CD14-positive monocyte (primary cell): ENCODE results near the gene OTUD7B. TPM values are rescaled to one million over a fixed set of nuclear protein-coding genes. Genes with fewer than 3 reads are reported as not detected.

Experiments used
- DNase-seq, 3 donors: peaks; one replicate each; pipeline ENCODE4 v3.0.0-alpha.2; 2011 to 2022
- H2AFZ ChIP-seq: 2 replicates; pipeline ENCODE4 v1.6.0; 2012; ENCODE audit warnings: mild to moderate bottlenecking, low read depth, low read length, inconsistent platforms; ENCODE audit not compliant: insufficient read depth, poor library complexity, severe bottlenecking
- H3K27ac ChIP-seq, 2 donors: 1 replicate in 1 of 2; 2 replicates in 1 of 2; pipeline ENCODE4 v1.5.1; 2012 to 2013; ENCODE audit warnings: low read length in 2 of 2, control low read depth in 1 of 2, inconsistent platforms in 1 of 2, low read depth in 1 of 2, mild to moderate bottlenecking in 1 of 2
- H3K27me3 ChIP-seq, 2 donors: one replicate each; pipeline versions ENCODE4 v1.6.0 to v1.6.1; 2011 to 2013; ENCODE audit warnings: low read length in 2 of 2; ENCODE audit not compliant: control insufficient read depth in 2 of 2, insufficient read depth in 2 of 2
- H3K36me3 ChIP-seq, 2 donors: replicated peaks in 1 of 2; 1 replicate in 1 of 2; 2 replicates in 1 of 2; pipeline versions ENCODE4 v1.5.1 to v1.6.1; 2012 to 2013; ENCODE audit warnings: low read length in 2 of 2, control low read depth in 1 of 2, inconsistent platforms in 1 of 2, mild to moderate bottlenecking in 1 of 2; ENCODE audit not compliant: insufficient read depth in 2 of 2, control insufficient read depth in 1 of 2
- H3K4me1 ChIP-seq, 2 donors: 1 replicate in 1 of 2; 2 replicates in 1 of 2; pipeline versions ENCODE4 v1.5.1 to v1.6.1; 2012 to 2013; ENCODE audit warnings: low read length in 2 of 2, control low read depth in 1 of 2, inconsistent platforms in 1 of 2, mild to moderate bottlenecking in 1 of 2, moderate library complexity in 1 of 2; ENCODE audit not compliant: insufficient read depth in 2 of 2, control insufficient read depth in 1 of 2
- H3K4me2 ChIP-seq: replicated peaks from 2 replicates; pipeline ENCODE3; 2012; ENCODE audit warnings: low read length, moderate library complexity, mild to moderate bottlenecking; ENCODE audit not compliant: poor library complexity, severe bottlenecking; ENCODE audit errors: extremely low read depth
- H3K4me3 ChIP-seq, 3 experiments: fragments of 200-600 bp in 1 of 3; sonication (generic) in 1 of 3; replicated peaks in 1 of 3; 1 replicate in 2 of 3; 2 replicates in 1 of 3; pipeline ENCODE4 v1.5.1; 2011 to 2013; ENCODE audit warnings: low read length in 3 of 3, mild to moderate bottlenecking in 3 of 3, control low read depth in 2 of 3, low read depth in 2 of 3, inconsistent platforms in 1 of 3, moderate library complexity in 1 of 3
- H3K79me2 ChIP-seq: 2 replicates; pipeline ENCODE4 v1.6.0; 2012; ENCODE audit warnings: mild to moderate bottlenecking, control low read depth, inconsistent platforms, low read length, moderate library complexity; ENCODE audit not compliant: insufficient read depth
- H3K9ac ChIP-seq: 2 replicates; pipeline ENCODE4 v1.6.0; 2017; ENCODE audit warnings: low read length, mild to moderate bottlenecking; ENCODE audit not compliant: insufficient read depth, poor library complexity, severe bottlenecking
- H3K9me3 ChIP-seq, 2 donors: replicated peaks in 1 of 2; 1 replicate in 1 of 2; 2 replicates in 1 of 2; pipeline versions ENCODE4 v1.5.1 to v1.6.1; 2012 to 2013; ENCODE audit warnings: low read length in 2 of 2, control low read depth in 1 of 2; ENCODE audit not compliant: control insufficient read depth in 1 of 2, insufficient read depth in 1 of 2
- H4K20me1 ChIP-seq: 2 replicates; pipeline ENCODE4 v1.6.0; 2012; ENCODE audit warnings: mild to moderate bottlenecking, low read length, control low read depth, moderate library complexity; ENCODE audit not compliant: insufficient read depth
- H3K27ac Mint-ChIP-seq, 7 donors: one replicate each; pipeline ENCODE4 v1.8.0; 2020; ENCODE audit warnings: mild to moderate bottlenecking in 7 of 7, mixed read lengths in 7 of 7, moderate library complexity in 6 of 7, inconsistent platforms in 2 of 7
- H3K27me3 Mint-ChIP-seq, 3 donors: one replicate each; pipeline ENCODE4 v1.8.0; 2021 to 2022; ENCODE audit warnings: low read depth in 3 of 3, mild to moderate bottlenecking in 3 of 3, mixed read lengths in 3 of 3, moderate library complexity in 3 of 3, inconsistent platforms in 1 of 3
- H3K36me3 Mint-ChIP-seq, 2 donors: one replicate each; pipeline ENCODE4 v1.8.0; 2020; ENCODE audit warnings: mixed read lengths in 2 of 2, inconsistent platforms in 1 of 2, mild to moderate bottlenecking in 1 of 2
- H3K4me1 Mint-ChIP-seq: one replicate; pipeline ENCODE4 v1.8.0; 2020; ENCODE audit warnings: mild to moderate bottlenecking, mixed read lengths
- H3K4me3 Mint-ChIP-seq, 2 donors: one replicate each; pipeline ENCODE4 v1.8.0; 2020; ENCODE audit warnings: mild to moderate bottlenecking in 2 of 2, mixed read lengths in 2 of 2, moderate library complexity in 1 of 2
- H3K9me3 Mint-ChIP-seq, 7 donors: one replicate each; pipeline ENCODE4 v1.8.0; 2020 to 2022; ENCODE audit warnings: mixed read lengths in 7 of 7, mild to moderate bottlenecking in 6 of 7, moderate library complexity in 6 of 7, inconsistent platforms in 2 of 7
- WGBS: methylation state at CpG from one replicate; pipeline ENCODE4 v1.1.5; 2013; ENCODE audit warnings: missing lambda C conversion rate; ENCODE audit not compliant: insufficient coverage; 5-methylcytosine and 5-hydroxymethylcytosine counted together
- intact Hi-C, 2 donors: fragments of 100-400 bp; cut with micrococcal nuclease; formaldehyde crosslinking; loops; one replicate each; pipeline versions ENCODE4 v1.15.0 to v1.15.1; 2023
- polyA plus RNA-seq, 3 donors: library from polyadenylated mRNA; depleted of rRNA in 1 of 3; unstranded in 2 of 3; stranded (reverse) in 1 of 3; fragments of 300-500 nt in 2 of 3; fragments of >200 nt in 1 of 3; fragmentation: Illumina TruSeq in 2 of 3; gene quantifications; 1 replicate in 2 of 3; 2 replicates in 1 of 3; pipeline ENCODE4 v1.2.3, GENCODE V29; 2012 to 2021
- TF ChIP-seq, protein P1 (sequence below): fragments of 200-600 bp; IDR thresholded peaks from one replicate; pipeline ENCODE4 v1.8.0; 2022; ENCODE audit warnings: antibody characterized with exemption, mild to moderate bottlenecking

OTUD7B gene
- polyA plus RNA-seq, 3 donors = 0.03 TPM; not detected in 2

DNA sequence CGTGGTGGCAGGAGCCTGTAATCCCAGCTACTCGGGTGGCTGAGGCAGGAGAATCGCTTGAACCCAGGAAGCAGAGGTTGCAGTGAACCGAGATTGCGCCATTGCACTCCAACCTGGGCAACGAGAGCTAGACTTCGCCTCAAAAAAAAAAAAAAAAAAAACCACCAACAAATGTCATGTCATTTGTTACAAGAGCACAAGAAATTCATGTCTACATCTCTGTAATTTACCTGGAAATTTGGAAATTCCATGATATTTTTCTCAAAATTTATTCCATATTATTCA, 40.5 kb upstream of the OTUD7B start:
- no peak overlapping the region for H3K27ac Mint-ChIP-seq
- H3K4me2 ChIP-seq = no peak overlapping the region
- peaks cover 2 to 29% of the 10 kb centered on the region in 2 donors for H3K27me3 ChIP-seq
- TF ChIP-seq, protein P1, sequence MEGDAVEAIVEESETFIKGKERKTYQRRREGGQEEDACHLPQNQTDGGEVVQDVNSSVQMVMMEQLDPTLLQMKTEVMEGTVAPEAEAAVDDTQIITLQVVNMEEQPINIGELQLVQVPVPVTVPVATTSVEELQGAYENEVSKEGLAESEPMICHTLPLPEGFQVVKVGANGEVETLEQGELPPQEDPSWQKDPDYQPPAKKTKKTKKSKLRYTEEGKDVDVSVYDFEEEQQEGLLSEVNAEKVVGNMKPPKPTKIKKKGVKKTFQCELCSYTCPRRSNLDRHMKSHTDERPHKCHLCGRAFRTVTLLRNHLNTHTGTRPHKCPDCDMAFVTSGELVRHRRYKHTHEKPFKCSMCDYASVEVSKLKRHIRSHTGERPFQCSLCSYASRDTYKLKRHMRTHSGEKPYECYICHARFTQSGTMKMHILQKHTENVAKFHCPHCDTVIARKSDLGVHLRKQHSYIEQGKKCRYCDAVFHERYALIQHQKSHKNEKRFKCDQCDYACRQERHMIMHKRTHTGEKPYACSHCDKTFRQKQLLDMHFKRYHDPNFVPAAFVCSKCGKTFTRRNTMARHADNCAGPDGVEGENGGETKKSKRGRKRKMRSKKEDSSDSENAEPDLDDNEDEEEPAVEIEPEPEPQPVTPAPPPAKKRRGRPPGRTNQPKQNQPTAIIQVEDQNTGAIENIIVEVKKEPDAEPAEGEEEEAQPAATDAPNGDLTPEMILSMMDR = no peak
- no peak for DNase-seq
- H3K36me3 Mint-ChIP-seq = no peaks in the 10 kb centered on the region
- H3K9me3 ChIP-seq = no peaks in the 10 kb centered on the region
- no peak overlapping the region for H3K27ac ChIP-seq
- no peaks in the 10 kb centered on the region for H4K20me1 ChIP-seq
- intact Hi-C loops = loop anchor here in 1 of 2 donors (10.0 kb wide), 1 partner anchor 156 kb away; the partner anchor contains the start of gene BOLA1
- peaks cover 37% of the 10 kb centered on the region for H3K4me1 Mint-ChIP-seq
- no peak overlapping the region for H3K4me3 ChIP-seq
- H2AFZ ChIP-seq = no peak overlapping the region
- H3K79me2 ChIP-seq = no peaks in the 10 kb centered on the region
- peaks cover 29 to 30% of the 10 kb centered on the region in 2 donors for H3K4me1 ChIP-seq
- peaks cover 19 to 34% (median 20%) of the 10 kb centered on the region in 3 donors for H3K27me3 Mint-ChIP-seq
- no peak overlapping the region for H3K9ac ChIP-seq
- no peaks in the 10 kb centered on the region for H3K9me3 Mint-ChIP-seq
- H3K36me3 ChIP-seq = no peaks in the 10 kb centered on the region
- H3K4me3 Mint-ChIP-seq = no peak overlapping the region
- WGBS = 14% methylated on average over 7 of the region's 7 CpGs

DNA sequence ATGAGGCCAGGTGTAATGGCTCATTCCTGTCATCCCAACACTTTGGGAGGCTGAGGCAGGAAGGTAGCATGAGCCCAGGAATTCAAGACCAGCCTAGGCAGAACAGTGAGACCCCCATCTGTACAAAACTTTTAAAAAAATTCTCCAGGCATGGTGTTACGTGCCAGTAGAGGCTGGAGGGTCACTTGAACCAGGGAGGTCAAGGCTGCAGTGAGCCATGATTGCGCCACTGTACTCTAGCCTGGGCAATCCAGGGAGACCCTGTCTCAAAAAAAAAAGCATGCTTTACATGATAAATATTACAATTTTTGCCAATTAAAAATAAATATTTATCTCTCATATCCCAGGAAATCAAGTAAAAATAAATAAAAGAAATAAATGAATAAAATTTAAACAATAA, 39.4 kb upstream of the OTUD7B start:
- no peak overlapping the region for H3K4me3 ChIP-seq
- no peak overlapping the region for H3K4me2 ChIP-seq
- no peak overlapping the region for H2AFZ ChIP-seq
- Mint-ChIP-seq H3K4me1 (peaks cover 31% of the 10 kb centered on the region), H3K27me3 (peaks cover 24 to 37% (median 25%) of the 10 kb centered on the region in 3 donors), H3K36me3 (no peaks in the 10 kb centered on the region), H3K9me3 (no peaks in the 10 kb centered on the region), H3K27ac (no peak overlapping the region), H3K4me3 (no peak overlapping the region)
- H3K9me3 ChIP-seq = no peaks in the 10 kb centered on the region
- intact Hi-C loops = loop anchor here in 1 of 2 donors (5.0 to 10.0 kb wide), 2 partner anchors 83 to 155 kb away; partner anchors contain the start of gene BOLA1
- H3K27ac ChIP-seq = no peak overlapping the region
- H3K27me3 ChIP-seq = peaks cover 10 to 31% of the 10 kb centered on the region in 2 donors
- H3K36me3 ChIP-seq = no peaks in the 10 kb centered on the region
- no peaks in the 10 kb centered on the region for H4K20me1 ChIP-seq
- H3K9ac ChIP-seq = no peak overlapping the region
- no CpG with 5 or more reads among the region's 2 CpGs for WGBS
- peaks cover 25 to 28% of the 10 kb centered on the region in 2 donors for H3K4me1 ChIP-seq
- TF ChIP-seq, protein P1 = no peak
- no peaks in the 10 kb centered on the region for H3K79me2 ChIP-seq
- DNase-seq = no peak
